HG03066 (cell line): Measurements from ENCODE around the gene MPRIP.
A peak's percentile ranks its signal among the peaks of the same experiment; 100 is the strongest.
"Not testable (repeated sequence)": the region's sequence is repeated elsewhere in the genome, so short reads cannot be mapped to it uniquely, and the experiment has no call there.

Experiments
- ATAC-seq: cut with Tn5 transposase; IDR thresholded peaks from one replicate; pipeline ENCODE4 v1.9.1; 2021; ENCODE audit warnings: low read depth; ENCODE audit not compliant: unreplicated experiment

The MPRIP gene

DNA sequence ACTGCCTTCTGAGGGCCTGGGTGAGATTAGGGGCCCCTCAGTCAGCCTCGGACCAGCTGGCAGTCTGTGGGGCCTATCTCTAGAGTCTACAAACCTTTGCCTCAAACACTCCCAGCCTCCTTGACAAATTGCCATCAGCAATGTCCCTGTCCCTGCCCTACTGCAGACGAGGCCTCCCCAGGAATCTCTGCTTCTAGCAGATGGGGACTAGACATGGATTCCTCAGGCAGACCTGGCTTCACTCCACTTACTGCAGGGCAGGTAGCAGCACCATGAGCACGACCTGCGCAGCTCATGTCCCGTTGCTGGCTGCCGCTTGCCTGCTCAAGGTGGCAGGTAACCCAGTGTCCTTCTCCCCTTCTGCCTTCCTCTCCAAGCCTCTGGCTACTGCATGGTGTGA is 114.8 kb downstream of the MPRIP start:
- no peak for ATAC-seq

DNA sequence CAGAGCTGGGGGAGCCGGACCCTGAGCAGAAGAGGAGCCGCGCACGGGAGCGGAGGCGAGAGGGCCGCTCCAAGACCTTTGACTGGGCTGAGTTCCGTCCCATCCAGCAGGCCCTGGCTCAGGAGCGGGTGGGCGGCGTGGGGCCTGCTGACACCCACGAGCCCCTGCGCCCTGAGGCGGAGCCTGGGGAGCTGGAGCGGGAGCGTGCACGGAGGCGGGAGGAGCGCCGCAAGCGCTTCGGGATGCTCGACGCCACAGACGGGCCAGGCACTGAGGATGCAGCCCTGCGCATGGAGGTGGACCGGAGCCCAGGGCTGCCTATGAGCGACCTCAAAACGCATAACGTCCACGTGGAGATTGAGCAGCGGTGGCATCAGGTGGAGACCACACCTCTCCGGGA is 116.2 kb downstream of the MPRIP start:
- not testable (repeated sequence) for ATAC-seq

DNA sequence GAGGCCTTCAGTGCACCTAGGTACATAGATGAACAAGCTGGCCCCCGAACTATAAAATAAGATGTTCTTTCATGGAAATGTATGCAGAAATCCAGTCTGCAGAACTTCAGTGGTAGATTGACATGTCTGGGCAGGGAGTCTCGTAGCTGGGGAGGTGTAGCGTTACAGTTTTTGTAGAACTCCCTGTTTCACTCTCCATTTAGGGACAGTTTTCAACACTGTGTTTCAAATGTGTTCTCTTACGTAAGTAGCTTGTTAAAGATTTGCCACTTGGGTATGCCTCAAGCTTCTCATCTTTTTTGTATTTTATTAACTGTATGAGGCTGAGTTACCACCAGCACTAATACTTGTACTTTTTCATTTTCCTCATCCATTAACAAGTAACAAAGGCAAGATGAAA is 117.3 kb downstream of the MPRIP start:
- ATAC-seq: no peak

DNA sequence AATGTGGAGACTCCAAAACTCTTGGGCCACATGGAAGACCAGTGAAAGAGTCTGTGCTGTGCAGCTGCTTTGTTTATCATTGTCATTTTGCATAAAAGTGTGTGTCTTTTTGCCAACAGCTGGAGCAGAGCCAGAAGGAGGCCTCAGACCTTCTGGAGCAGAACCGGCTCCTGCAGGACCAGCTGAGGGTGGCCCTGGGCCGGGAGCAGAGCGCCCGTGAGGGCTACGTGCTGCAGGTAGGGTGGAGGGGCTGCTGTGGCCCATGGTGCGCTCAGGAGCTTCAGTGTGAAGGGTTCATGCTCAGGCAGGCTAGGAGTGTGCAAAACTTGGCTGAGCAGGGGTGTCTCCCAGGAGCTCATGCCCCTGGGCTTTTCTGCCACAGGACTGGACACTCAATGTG is 118.9 kb downstream of the MPRIP start:
- ATAC-seq: no peak

DNA sequence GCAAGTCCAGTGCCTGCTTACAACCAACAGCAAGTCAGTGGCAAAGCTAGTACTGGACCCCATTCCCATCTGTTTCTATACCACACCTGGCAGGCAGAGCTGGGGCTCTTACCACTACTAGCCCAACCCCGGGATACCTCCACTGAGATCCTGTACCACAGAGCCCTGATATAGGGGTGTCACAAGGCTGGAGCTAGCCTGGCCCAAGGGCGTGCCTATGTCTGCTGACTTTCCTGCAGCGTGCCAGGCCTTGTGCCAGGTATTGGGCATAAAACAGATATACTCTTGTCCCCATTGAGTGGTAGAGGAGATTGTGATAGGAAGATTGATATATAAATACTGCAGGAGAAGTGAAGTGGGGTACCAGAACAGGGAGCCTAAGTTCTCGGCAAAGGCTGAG is 119.5 kb downstream of the MPRIP start:
- no peak for ATAC-seq

DNA sequence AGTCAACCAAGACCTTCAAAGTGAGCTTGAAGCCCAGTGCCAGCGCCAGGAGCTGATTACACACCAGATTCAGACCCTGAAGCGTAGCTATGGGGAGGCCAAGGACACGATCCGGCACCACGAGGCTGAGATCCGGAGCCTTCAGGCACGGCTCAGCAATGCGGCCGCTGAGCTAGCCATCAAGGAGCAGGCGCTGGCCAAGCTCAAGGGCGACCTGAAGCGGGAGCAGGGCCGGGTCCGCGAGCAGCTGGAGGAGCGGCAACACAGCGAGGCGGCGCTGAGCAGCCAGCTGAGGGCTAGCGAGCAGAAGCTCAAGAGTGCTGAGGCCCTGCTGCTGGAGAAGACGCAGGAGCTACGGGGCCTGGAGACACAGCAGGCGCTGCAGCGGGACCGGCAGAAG is 121.9 kb downstream of the MPRIP start:
- ATAC-seq: no peak

DNA sequence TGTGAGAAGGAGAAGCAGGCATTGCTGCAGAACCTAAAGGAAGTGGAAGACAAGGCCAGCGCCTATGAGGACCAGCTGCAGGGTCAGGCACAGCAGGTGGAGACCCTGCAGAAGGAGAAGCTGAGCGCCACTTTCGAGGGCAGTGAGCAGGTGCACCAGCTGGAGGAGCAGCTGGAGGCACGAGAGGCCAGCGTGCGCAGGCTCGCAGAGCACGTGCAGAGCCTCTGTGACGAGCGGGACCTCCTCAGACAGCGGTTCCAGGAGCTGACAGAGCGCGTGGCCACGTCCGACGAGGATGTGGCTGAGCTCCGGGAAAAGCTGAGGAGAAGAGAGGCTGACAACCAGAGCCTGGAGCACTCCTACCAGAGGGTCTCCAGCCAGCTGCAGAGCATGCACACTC is 122.4 kb downstream of the MPRIP start:
- no peak for ATAC-seq

DNA sequence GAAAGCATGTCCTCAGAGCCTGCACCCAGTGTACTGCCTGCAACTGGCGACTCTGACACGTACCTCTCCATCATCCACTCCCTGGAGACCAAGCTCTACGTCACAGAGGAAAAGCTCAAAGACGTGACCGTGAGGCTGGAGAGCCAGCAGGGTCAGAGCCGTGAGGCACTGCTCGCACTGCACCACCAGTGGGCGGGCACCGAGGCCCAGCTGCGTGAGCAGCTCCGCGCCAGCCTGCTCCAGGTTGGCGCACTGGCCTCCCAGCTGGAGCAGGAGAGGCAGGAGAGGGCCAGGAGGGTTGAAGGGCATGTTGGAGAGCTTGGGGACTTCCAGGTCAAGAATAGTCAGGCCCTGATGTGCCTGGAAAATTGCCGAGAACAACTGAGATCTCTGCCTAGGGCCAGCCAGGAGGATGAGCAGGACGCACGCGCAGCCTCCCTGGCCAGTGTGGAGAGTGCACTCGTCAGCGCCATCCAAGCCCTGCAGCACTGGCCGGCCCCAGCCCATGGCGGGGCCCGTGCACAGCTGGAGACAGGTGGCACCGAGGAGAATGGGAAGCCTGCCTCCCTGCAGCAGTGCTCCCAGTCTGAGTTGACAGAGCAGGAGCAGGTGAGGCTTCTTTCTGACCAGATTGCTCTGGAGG is 123.5 kb downstream of the MPRIP start:
- ATAC-seq: no peak

DNA sequence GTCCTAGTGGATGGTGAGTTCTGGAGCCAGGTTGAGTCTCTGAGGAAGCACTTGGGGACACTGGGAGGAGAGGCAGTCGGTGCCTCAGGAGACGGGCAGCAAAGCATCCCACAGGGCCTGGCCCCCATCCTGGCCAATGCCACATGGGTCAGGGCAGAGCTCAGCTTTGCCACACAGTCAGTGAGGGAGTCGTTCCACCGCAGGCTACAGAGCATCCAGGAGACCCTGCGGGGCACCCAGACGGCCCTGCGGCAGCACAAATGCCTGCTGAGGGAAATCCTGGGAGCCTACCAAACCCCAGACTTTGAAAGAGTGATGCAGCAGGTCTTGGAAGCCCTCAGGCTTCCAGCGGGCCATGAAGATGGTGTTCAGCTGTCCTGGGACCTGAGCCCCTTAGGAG is 124.2 kb downstream of the MPRIP start:
- ATAC-seq: no peak

DNA sequence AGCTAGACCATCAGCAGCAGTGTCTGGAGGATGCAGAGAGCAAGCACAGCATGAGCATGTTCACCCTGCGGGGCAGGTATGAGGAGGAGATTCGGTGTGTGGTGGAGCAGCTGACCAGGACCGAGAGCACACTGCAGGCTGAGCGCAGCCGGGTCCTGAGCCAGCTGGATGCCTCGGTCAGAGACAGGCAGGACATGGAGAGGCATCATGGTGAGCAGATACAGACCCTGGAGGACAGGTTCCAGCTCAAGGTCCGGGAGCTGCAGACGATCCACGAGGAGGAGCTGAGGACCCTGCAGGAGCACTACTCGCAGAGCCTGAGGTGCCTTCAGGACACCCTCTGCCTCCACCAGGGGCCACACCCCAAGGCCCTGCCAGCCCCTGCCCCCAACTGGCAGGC is 125.1 kb downstream of the MPRIP start:
- no peak for ATAC-seq

DNA sequence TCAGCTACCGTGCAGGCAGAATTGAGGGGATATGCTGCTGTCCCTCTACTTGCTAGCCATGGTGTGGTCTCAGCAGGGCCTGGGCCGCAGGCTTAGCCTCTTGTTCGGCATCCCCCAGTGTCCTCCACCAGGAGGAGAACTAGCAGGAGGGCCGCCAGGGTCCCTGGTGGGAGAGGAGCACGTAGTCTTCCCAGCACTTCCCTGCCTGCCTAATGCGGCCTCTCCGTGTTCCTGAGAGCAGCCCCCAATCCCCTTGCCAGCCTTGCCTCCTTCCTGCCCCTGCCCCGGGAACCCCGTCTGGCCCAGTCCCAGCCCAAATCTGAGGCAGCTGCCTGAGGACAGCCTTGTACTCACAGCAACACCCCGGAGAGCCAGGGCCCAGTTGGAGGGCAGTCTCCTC is 125.7 kb downstream of the MPRIP start:
- ATAC-seq: no peak

DNA sequence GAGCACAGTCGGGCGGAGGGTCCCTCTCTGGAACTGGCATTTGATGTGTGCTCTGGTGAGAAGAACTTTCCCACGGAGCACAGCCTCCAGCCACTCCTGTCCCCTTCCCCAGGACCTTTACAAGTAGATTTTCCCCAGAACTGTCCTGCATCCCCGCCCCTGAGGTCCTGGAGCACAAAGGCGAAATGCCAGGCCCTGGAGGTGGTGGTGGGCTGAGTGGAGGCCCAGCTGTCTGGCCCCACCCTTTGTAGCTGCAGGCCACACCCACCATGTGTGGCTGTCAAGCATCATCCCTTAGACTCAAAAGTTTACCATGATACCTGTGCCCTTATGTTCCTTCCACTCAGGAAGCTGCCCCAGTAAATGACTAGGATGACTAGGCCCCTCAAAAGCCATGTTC is 126.1 kb downstream of the MPRIP start:
- no peak for ATAC-seq

DNA sequence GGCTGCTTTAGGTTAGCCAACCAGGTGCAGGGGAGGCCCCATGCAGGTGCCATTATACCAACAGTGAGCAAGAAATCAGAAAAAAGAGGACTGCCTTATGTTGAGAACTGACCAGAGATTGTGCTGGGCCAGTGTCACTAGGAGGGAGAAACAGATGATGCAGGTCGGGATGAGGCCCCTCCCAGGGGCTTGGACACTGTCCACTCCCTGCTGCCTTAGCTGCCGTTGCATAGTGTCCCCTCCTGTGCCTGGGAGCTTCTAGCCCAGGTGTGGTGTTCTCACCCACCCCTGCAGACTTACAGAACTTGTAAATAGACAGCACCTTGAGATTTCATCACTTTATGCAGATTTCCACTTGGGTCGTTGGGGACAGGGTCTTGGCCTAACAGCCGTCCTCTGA is 127.1 kb downstream of the MPRIP start:
- no peak for ATAC-seq

DNA sequence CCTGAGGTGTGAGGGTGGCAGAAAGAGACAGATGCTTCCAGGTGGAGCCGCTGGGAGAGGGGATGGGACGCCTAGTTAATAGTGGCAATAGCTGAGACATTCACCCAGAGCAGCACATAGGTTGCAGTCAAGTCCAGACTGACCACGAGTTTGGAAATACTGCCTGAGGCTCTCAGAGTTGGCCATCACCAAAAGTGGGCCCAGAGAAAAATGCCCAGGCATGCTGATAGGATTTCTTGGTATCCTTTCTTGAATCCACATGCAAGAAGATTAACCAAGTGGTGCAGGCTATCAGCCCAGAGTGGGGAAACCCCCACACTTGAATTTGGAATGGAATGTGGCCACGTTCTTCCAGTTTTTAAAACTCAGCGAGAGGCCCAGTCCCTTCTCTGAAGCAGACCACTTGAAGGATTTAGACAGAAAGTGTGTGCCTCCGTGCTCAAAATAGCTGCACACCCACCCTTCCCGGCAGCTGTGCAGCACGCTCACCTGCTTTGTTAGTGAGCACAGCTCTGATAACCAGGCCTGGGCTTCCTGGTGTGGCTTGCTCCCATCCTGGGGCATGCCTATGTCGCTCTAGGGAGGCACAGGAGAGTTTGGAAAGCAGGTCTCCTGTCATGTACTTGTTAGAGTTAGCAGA is 128.2 kb downstream of the MPRIP start:
- no peak for ATAC-seq

DNA sequence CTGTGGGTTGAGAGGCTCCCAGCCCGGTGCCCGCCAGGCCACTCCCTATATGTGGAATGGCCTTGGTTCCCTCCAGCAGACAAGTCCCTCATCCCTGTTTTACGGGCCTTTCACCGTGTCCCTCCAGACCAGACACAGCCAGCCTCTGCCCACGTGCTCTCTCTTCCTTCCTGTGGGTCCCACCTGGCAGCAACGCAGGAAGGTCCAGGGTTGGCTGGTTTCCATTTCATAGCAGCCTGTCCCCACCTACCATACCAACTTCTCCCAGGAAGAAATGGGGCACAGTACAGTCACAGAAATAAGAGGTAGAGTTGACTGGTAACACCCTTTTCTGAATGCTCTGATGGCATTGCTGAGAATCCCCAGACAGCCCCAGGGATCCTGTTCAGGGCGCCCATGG is 128.9 kb downstream of the MPRIP start:
- ATAC-seq: no peak

DNA sequence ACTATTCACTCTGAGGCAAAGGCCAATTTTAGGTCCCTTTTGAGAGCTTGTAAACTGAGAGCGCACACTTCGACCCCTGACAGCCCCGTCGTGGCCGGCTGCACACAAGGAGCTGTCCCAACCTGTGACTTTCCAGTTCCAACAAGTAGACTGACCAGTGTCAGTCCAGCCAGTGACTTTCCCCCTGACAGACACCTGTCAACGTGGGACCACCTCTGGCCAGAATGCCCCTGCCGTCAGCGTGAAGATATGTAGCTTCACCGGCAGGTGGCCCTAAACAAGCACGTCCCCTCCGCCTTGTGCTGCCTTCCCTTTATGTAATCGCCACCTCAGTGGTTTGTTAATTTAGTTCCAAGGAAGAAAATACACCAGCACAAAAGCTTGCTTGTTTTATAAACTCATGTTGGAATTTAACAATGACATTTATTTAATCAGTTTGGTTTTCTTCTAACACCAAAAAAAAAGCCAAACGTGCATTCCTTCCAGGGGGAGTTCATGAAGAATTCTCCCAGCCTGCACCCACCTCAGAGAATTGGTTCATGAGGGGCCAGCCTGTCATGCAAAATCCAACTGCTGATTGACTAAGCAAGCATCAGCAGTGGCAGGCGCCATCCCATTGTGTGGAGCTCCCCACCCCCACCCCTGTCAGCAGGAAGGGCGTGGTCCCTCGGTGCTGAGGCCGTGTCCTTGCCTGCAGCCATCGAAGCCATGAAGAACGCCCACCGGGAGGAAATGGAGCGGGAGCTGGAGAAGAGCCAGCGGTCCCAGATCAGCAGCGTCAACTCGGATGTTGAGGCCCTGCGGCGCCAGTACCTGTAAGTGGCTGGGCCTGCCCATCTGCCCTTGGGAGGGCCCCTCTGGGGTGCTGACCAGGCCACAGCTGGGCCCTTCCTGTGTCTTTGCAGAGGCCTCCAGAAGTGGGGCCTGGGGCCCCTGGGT is 130.0 kb downstream of the MPRIP start:
- ATAC-seq: no peak

DNA sequence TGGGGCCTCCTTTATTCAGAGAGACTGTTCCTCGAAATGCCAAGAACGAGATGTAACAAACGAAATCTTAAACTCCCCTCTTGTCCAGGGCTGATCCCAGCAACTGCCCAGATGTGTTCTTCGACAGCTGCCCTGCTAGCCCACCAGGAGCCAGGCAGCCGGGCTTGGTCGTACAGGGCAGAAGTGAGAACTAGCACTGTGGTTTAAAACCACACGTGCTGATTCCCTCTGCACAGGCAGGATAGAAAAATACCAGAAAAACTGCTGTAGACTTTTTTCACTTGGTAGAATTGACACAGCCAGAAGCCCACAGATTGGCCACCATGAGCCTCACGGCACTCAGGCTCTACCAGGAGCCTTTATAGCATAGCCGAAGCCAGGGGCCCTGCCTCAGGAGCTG is 130.7 kb downstream of the MPRIP start:
- no peak for ATAC-seq

DNA sequence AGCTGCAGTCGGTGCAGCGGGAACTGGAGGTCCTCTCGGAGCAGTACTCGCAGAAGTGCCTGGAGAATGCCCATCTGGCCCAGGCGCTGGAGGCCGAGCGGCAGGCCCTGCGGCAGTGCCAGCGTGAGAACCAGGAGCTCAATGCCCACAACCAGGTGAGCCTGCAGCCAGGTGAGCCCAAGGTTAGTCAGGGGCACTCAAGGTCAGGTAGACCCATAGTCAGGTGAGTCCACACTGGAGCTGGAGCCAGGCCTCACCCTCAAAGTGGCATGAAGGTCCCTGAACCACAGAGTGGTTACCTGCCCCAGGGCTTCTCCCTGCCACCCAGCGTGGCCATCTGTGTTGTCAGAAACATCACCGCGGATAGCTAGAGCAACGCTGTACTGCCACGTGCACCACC is 131.7 kb downstream of the MPRIP start:
- no peak for ATAC-seq

DNA sequence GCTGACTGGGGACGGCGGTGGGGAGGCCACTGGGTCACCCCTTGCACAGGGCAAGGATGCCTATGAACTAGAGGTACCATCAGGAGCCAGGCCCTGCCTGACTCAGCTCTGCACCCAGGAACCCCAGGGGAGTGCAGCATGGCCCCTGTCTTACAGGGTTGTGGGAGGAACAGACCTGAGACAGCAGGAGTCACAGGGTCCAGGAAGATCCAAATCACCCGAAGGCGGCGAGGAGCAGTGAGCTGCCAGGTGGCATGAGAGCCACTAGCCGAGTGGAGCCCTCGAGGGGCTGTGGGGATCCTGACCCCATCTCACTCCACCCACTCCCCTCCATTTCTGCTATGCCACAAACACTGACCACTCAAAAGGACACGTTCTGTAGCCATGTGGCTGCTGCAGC is 133.1 kb downstream of the MPRIP start:
- no peak for ATAC-seq

DNA sequence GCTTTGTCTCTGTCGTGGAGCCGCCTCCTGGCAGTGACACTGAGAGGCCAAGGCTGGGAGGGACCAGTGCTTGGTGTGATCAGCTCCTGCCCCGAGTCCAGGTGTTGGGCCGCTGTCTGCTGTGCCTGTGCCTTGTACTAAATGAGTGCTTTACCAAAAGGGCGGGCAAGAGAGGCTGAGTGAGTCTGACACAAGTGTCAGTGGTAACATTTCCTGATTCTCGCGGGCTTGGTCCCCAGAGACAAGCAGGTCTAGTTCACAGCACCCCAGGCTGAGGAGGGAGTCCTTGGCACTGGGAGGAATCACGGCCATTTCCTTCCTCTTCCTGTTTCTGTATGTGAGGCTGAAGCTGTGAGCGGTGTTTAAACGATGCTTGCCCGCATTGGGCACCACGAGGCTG is 133.7 kb downstream of the MPRIP start:
- peak; percentile 40 for ATAC-seq

DNA sequence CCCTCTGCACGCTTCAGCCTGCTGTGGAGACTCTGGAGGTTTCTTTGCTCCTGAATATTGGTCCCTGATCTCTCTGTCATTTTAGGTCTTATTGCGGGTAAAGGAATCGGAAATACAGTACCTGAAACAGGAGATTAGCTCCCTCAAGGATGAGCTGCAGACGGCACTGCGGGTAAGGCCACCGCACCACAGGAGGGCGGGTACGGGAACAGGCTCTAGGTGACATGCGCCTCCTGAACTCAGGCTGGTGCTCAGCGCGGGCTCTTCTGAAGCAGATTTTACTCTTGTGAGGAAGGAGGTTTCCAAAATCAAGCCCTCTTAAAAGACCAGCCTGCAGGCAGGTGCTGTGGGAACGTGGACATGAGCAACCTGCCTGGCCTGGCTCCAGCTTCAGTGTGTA is 134.1 kb downstream of the MPRIP start:
- ATAC-seq: no peak

DNA sequence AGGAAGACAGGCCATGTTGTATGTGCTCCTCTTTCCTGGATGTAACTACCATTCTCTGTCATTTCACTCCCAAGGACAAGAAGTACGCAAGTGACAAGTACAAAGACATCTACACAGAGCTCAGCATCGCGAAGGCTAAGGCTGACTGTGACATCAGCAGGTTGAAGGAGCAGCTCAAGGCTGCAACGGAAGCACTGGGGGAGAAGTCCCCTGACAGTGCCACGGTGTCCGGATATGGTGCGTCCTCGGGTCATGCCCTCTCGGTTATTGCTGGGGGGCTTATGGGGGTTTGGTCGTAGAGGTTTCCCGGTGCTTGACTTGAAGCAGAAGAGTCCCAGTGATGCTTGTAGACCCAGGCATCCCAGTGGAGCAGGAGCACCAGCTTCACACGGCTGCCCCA is 134.9 kb downstream of the MPRIP start:
- no peak for ATAC-seq
